Measurements from ENCODE around the gene MATCAP1. TPM values are rescaled to one million over a fixed set of nuclear protein-coding genes. Genes with fewer than 3 reads are reported as not detected.
A peak's percentile ranks its signal among the peaks of the same experiment; 100 is the strongest.

The MATCAP1 gene
- total and polyA plus RNA-seq, 2 donors (not counting 1 experiment from before 2014, with no cell fraction given), result 16.6 to 28.4 TPM

DNA sequence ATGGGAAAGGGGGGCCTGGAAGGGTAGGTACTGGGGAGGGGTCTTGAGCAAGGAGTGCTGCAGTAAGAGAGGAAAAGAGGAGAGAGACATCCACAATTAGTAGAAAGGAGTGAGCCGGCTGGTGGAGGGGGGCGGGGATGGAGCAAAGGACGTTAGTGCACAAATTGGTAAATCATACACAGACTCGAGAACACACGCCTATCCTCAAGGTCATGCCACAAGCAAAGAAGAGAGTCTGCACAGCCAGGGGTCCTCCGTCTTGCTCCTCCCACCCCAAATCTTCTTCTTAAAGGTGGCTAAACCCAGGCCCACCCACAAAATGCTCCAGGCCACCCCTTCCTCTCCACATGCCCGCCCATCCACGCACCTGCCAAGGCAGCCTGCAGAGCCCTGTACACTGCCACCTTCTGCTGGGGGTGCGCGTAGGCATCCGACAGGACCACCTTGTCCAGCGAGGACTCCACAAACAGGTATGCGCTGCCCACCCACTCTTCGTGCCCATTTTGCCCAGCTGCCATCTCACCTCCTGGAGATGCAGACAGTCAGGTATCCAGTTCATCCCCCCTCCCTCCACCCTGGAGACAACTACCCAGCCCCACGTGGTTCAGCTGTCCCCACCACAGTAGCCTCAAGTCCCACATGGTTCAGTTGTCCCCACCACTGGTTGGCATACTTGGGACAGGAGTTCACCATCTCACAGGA, 27.5 kb downstream of the MATCAP1 start:
- no peaks in the 10 kb centered on the region for H3K9me3 ChIP-seq (ENCODE audit: control insufficient read depth, insufficient read depth, low read depth, low read length)
- no peaks in the 10 kb centered on the region for H3K36me3 ChIP-seq (ENCODE audit: control insufficient read depth, insufficient read depth, low read length)
- H3K4me3 ChIP-seq (replicated peaks in 1 of 4; ENCODE audit: control extremely low read depth in 1 of 4, insufficient read depth in 1 of 4, low read depth in 3 of 4, low read length in 4 of 4), result no peak overlapping the region
- no peaks in the 10 kb centered on the region for H4K20me1 ChIP-seq (ENCODE audit: control insufficient read depth, extremely low read depth, insufficient read depth, low read length)
- H3K79me2 ChIP-seq (ENCODE audit: control insufficient read depth, insufficient read depth, low read length), result no peaks in the 10 kb centered on the region
- TF ChIP-seq, protein P1, sequence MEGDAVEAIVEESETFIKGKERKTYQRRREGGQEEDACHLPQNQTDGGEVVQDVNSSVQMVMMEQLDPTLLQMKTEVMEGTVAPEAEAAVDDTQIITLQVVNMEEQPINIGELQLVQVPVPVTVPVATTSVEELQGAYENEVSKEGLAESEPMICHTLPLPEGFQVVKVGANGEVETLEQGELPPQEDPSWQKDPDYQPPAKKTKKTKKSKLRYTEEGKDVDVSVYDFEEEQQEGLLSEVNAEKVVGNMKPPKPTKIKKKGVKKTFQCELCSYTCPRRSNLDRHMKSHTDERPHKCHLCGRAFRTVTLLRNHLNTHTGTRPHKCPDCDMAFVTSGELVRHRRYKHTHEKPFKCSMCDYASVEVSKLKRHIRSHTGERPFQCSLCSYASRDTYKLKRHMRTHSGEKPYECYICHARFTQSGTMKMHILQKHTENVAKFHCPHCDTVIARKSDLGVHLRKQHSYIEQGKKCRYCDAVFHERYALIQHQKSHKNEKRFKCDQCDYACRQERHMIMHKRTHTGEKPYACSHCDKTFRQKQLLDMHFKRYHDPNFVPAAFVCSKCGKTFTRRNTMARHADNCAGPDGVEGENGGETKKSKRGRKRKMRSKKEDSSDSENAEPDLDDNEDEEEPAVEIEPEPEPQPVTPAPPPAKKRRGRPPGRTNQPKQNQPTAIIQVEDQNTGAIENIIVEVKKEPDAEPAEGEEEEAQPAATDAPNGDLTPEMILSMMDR (conservative IDR thresholded peaks at IDR 0.05 in 1 of 2, IDR thresholded peaks at IDR 0.05 in 1 of 2; ENCODE audit: low read depth in 1 of 2, low read length in 2 of 2), result no peak
- H3K9ac ChIP-seq (ENCODE audit: insufficient read depth, low read length), result no peak overlapping the region
- H3K27me3 ChIP-seq (ENCODE audit: control insufficient read depth, insufficient read depth, low read length), result no peaks in the 10 kb centered on the region
- H2AFZ ChIP-seq (ENCODE audit: low read length), result no peak overlapping the region
- no peak overlapping the region for H3K27ac ChIP-seq (ENCODE audit: insufficient read depth, low read length)
- H3K4me2 ChIP-seq (ENCODE audit: extremely low read depth, insufficient read depth, low read length), result no peak overlapping the region
- no peak for DNase-seq (ENCODE audit: low read depth in 2 of 2)
- no peaks in the 10 kb centered on the region for H3K4me1 ChIP-seq (ENCODE audit: control insufficient read depth, extremely low read depth, insufficient read depth, low read length)

DNA sequence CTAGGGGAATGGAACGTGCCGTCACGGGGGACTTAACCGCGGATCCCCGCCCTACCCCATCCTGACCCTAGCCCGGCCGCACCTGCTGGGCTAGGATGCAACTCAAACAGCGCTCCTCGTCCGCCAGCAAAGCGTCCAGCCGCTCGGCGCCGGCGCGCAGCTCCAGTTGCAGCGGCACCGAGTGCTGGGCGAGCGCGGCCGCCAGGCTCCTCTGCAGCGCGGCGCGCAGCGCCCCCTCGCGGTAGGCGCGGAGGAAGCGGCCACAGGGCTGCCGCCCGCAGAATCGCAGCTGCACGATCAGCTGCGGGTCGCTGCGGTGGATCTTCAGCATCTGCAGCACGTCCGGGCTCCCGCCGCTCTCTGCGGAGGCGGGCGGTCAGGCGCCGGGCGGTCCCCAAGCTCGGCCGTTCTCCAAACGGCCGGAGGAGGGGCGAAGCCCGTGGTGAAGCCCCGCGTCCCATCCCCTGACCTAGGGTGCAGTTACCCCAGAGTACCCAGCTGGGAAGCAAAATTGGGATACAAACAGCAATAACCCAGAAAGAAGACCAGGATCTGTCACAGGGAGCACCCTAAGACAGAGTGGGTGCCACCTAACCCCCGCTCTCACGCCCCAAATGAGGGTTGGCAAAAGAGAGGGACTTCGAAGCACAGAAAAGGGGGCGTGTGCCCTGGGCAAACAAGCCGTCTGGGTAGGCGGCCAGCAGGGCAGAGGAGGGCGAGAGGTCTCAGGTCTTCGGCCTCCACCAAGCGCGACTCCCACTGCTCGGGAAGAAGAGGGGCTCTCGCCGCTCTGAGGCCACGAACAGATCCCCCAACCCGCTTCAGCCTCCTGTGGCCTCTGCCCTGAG, 28.2 kb downstream of the MATCAP1 start:
- H3K36me3 ChIP-seq (ENCODE audit: control insufficient read depth, insufficient read depth, low read length), result no peaks in the 10 kb centered on the region
- no peak overlapping the region for H3K9ac ChIP-seq (ENCODE audit: insufficient read depth, low read length)
- peak overlapping the region in 1 of 4 experiments; percentile 35 for H3K4me3 ChIP-seq (replicated peaks in 1 of 4; ENCODE audit: control extremely low read depth in 1 of 4, insufficient read depth in 1 of 4, low read depth in 3 of 4, low read length in 4 of 4)
- H4K20me1 ChIP-seq (ENCODE audit: control insufficient read depth, extremely low read depth, insufficient read depth, low read length), result no peaks in the 10 kb centered on the region
- no peak overlapping the region for H2AFZ ChIP-seq (ENCODE audit: low read length)
- no peak overlapping the region for H3K27ac ChIP-seq (ENCODE audit: insufficient read depth, low read length)
- H3K27me3 ChIP-seq (ENCODE audit: control insufficient read depth, insufficient read depth, low read length), result no peaks in the 10 kb centered on the region
- peak overlapping the region; percentile 40 for H3K4me2 ChIP-seq (ENCODE audit: extremely low read depth, insufficient read depth, low read length)
- H3K79me2 ChIP-seq (ENCODE audit: control insufficient read depth, insufficient read depth, low read length), result no peaks in the 10 kb centered on the region
- H3K9me3 ChIP-seq (ENCODE audit: control insufficient read depth, insufficient read depth, low read depth, low read length), result no peaks in the 10 kb centered on the region
- TF ChIP-seq EZH2 (IDR thresholded peaks at IDR 0.05; ENCODE audit: low read length, missing control alignments), result no peak
- TF ChIP-seq, protein P1 (conservative IDR thresholded peaks at IDR 0.05 in 1 of 2, IDR thresholded peaks at IDR 0.05 in 1 of 2; ENCODE audit: low read depth in 1 of 2, low read length in 2 of 2), result peak; percentile 61 to 85
- DNase-seq (ENCODE audit: low read depth in 2 of 2), result peak; percentile 61 to 72
- peaks cover 2% of the 10 kb centered on the region for H3K4me1 ChIP-seq (ENCODE audit: control insufficient read depth, extremely low read depth, insufficient read depth, low read length)

DNA sequence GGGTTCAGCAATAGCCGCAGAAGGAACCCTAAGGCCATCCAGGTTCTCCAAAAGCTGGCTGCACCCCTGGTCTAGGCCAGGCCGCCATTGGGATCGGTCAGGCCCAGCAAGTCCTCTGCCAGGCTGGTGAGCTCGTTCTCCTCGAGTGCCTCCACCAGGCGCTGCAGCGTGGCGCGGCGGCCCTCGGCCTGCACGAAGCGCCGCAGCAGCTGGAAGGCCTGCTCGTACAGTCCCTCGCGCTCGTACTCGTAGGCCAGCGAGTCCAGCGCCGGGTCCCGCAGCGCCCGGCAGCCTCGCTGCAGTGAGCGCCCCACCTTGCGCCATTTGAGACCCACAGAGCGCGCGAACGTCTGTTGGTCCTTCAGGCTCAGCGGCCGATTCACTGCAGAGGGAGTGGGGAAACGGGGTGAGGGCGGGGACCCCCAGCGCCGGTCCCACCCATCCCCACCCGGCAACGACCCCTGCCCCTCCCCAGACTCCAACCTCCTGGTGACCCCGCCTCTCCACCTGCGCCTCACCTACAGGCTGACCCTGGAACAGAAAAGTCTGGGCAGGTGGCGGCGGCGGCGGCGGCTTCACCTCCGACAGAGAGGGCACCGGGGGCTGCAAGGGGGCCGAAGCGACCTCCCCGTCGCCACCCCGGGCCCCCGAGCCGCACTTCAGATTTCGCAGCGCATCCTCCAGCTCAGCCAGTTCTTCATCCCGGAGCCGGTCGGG, 29.0 kb downstream of the MATCAP1 start:
- Histone ChIP-seq H3K27ac (ENCODE audit: insufficient read depth, low read length) (no peak overlapping the region), H3K27me3 (ENCODE audit: control insufficient read depth, insufficient read depth, low read length) (no peaks in the 10 kb centered on the region), H3K79me2 (ENCODE audit: control insufficient read depth, insufficient read depth, low read length) (no peaks in the 10 kb centered on the region), H2AFZ (ENCODE audit: low read length) (no peak overlapping the region), H3K9ac (ENCODE audit: insufficient read depth, low read length) (no peak overlapping the region), H3K4me2 (ENCODE audit: extremely low read depth, insufficient read depth, low read length) (peak overlapping the region; percentile 40), H4K20me1 (ENCODE audit: control insufficient read depth, extremely low read depth, insufficient read depth, low read length) (no peaks in the 10 kb centered on the region), H3K4me1 (ENCODE audit: control insufficient read depth, extremely low read depth, insufficient read depth, low read length) (peaks cover 2% of the 10 kb centered on the region), H3K9me3 (ENCODE audit: control insufficient read depth, insufficient read depth, low read depth, low read length) (no peaks in the 10 kb centered on the region), H3K36me3 (ENCODE audit: control insufficient read depth, insufficient read depth, low read length) (peaks cover 2% of the 10 kb centered on the region), H3K4me3 (replicated peaks in 1 of 4; ENCODE audit: control extremely low read depth in 1 of 4, insufficient read depth in 1 of 4, low read depth in 3 of 4, low read length in 4 of 4) (peak overlapping the region in 1 of 4 experiments; percentile 35)
- DNase-seq (ENCODE audit: low read depth in 2 of 2), result no peak
- TF ChIP-seq, protein P1 (conservative IDR thresholded peaks at IDR 0.05 in 1 of 2, IDR thresholded peaks at IDR 0.05 in 1 of 2; ENCODE audit: low read depth in 1 of 2, low read length in 2 of 2), result no peak
- TF ChIP-seq EZH2 (IDR thresholded peaks at IDR 0.05; ENCODE audit: low read length, missing control alignments), result no peak

All from fibroblast of lung (primary cell).